Measurements from ENCODE around the gene TBC1D22A.

DNA sequence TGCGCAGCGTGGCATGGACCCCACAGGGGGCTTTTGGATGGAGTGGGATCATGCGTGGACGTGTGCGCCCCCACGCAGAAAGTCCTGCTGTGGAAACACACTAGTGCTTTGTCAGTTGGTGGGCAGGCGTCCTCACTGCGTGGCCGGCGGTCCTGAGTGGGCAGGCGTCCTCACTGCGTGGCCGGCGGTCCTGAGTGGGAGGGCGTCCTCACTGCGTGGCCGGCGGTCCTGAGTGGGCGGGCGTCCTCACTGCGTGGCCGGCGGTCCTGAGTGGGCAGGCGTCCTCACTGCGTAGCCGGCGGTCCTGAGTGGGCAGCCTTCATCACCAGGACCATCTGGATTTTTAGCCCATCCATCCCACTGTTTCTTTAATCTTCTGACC is 205.9 kb downstream of the TBC1D22A start:
- no peak for TF ChIP-seq RAD21 (IDR thresholded peaks at IDR 0.05; ENCODE audit: low read length)
- no peak for TF ChIP-seq EP300 (IDR thresholded peaks at IDR 0.05; ENCODE audit: borderline replicate concordance in 1 of 2, low read depth in 1 of 2, low read length in 1 of 2)
- no peak for TF ChIP-seq POLR2AphosphoS5 (IDR thresholded peaks at IDR 0.05; ENCODE audit: low read depth, low read length)
- TF ChIP-seq, protein P1, sequence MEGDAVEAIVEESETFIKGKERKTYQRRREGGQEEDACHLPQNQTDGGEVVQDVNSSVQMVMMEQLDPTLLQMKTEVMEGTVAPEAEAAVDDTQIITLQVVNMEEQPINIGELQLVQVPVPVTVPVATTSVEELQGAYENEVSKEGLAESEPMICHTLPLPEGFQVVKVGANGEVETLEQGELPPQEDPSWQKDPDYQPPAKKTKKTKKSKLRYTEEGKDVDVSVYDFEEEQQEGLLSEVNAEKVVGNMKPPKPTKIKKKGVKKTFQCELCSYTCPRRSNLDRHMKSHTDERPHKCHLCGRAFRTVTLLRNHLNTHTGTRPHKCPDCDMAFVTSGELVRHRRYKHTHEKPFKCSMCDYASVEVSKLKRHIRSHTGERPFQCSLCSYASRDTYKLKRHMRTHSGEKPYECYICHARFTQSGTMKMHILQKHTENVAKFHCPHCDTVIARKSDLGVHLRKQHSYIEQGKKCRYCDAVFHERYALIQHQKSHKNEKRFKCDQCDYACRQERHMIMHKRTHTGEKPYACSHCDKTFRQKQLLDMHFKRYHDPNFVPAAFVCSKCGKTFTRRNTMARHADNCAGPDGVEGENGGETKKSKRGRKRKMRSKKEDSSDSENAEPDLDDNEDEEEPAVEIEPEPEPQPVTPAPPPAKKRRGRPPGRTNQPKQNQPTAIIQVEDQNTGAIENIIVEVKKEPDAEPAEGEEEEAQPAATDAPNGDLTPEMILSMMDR (IDR thresholded peaks at IDR 0.05): no peak
- no peak for TF ChIP-seq CHD2 (IDR thresholded peaks at IDR 0.05; ENCODE audit: low read length, partially characterized antibody)
- TF ChIP-seq FOXM1 (IDR thresholded peaks at IDR 0.05; ENCODE audit: low read depth): no peak
- no peak for TF ChIP-seq RFX5 (IDR thresholded peaks at IDR 0.05; ENCODE audit: low read length)
- TF ChIP-seq, protein P2, sequence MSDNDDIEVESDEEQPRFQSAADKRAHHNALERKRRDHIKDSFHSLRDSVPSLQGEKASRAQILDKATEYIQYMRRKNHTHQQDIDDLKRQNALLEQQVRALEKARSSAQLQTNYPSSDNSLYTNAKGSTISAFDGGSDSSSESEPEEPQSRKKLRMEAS (IDR thresholded peaks at IDR 0.05; ENCODE audit: low read depth): no peak
- TF ChIP-seq, protein P3, sequence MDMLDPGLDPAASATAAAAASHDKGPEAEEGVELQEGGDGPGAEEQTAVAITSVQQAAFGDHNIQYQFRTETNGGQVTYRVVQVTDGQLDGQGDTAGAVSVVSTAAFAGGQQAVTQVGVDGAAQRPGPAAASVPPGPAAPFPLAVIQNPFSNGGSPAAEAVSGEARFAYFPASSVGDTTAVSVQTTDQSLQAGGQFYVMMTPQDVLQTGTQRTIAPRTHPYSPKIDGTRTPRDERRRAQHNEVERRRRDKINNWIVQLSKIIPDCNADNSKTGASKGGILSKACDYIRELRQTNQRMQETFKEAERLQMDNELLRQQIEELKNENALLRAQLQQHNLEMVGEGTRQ (IDR thresholded peaks at IDR 0.05; ENCODE audit: borderline replicate concordance, low read depth, low read length): no peak
- TF ChIP-seq FOSL2 (IDR thresholded peaks at IDR 0.05; ENCODE audit: borderline replicate concordance, low read depth): no peak
